ENCODE measurements around the gene SEMA3B. TPM values are rescaled to one million over a fixed set of nuclear protein-coding genes. Genes with fewer than 3 reads are reported as not detected.

Gene SEMA3B
- total and polyA plus RNA-seq, 12 donors: 14.9 to 46.7 (median 21.9) TPM

DNA sequence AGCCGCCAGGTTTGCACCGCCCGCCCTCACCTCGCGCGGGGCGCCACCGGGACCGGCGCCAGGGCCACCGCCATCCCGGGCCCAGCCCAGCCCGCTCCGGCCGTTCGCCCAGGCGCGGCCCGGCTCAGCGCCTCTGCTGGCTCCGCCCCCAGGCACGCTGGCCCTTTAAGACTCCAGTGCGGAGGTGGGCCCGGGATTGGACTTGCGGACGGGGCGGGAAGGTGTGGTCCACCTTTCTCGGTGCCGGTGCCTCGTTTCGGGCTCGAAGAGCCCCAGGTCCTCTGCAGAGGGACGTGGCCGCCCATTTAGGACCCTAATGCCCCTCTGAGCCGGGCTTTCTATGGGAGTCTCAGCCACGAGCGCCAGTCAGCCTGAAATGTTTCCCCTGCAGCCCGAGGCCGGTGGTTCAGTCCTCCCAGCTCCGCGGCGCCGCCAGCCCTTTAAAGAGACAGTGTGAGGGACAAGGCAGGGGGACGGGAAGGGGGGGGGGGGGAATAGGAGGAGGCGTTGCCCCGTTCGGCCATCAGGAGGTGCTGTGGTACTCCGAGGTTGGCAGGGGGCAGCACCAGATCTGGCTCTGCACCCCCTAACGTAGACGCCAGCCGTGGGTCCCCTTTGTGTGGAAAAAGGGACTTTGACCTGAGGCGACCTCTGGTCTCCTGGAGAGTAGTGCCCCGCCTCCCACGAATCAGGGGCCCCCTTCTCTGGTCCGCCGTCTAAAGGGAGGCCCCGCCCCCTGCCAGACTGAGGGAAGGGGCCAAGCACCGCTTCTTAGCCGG is 52.6 kb downstream of the SEMA3B start:
- Histone ChIP-seq H3K36me3 (peaks cover 0 to 55% (median 31%) of the 10 kb centered on the region in 9 donors), H3K9me3 (no peaks in the 10 kb centered on the region), H3K27ac (peak overlapping the region; percentile 91 to 99 (median 97)), H3K4me1 (peaks cover 29 to 90% (median 71%) of the 10 kb centered on the region in 9 donors), H3K27me3 (no peaks in the 10 kb centered on the region), H3K4me3 (peak overlapping the region; percentile 57 to 88 (median 80))
- DNase-seq: peak; percentile 90 to 91
- TF ChIP-seq, protein P1, sequence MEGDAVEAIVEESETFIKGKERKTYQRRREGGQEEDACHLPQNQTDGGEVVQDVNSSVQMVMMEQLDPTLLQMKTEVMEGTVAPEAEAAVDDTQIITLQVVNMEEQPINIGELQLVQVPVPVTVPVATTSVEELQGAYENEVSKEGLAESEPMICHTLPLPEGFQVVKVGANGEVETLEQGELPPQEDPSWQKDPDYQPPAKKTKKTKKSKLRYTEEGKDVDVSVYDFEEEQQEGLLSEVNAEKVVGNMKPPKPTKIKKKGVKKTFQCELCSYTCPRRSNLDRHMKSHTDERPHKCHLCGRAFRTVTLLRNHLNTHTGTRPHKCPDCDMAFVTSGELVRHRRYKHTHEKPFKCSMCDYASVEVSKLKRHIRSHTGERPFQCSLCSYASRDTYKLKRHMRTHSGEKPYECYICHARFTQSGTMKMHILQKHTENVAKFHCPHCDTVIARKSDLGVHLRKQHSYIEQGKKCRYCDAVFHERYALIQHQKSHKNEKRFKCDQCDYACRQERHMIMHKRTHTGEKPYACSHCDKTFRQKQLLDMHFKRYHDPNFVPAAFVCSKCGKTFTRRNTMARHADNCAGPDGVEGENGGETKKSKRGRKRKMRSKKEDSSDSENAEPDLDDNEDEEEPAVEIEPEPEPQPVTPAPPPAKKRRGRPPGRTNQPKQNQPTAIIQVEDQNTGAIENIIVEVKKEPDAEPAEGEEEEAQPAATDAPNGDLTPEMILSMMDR (IDR thresholded peaks at IDR 0.05): peak; percentile 28 to 79 (median 64)
- WGBS, 2 donors: 1% methylated on average over 58 to 59 of the region's 59 CpGs
- peak; percentile 60 to 79 (median 74) for ATAC-seq
- intact Hi-C loops (cut with DNase I): loop anchor here in 5 of 10 donors (1.0 to 10.0 kb wide), 6 partner anchors 18 to 84 kb away; partner anchors contain the start of genes GNAI2 (in 1 of the 5), HYAL1 (in 1 of the 5) and SEMA3B (in 1 of the 5)

DNA sequence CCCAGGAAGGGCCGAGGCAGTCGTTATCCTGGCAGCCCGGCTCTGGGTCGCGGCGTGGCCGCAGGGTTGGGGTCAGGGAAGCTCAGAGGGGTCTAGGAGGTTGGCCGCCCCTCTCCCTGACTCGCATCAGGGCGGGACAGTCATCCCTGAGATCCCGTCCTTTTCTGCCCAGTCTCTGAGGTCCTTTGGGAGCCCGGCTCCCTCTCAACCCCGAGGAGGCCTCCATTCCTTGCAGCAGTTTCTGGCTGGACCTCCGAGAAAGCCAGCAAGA is 53.1 kb downstream of the SEMA3B start:
- H3K27me3 ChIP-seq: no peaks in the 10 kb centered on the region
- peaks cover 0 to 53% (median 28%) of the 10 kb centered on the region in 9 donors for H3K36me3 ChIP-seq
- H3K4me1 ChIP-seq: peaks cover 30 to 90% (median 74%) of the 10 kb centered on the region in 9 donors
- peak overlapping the region; percentile 57 to 88 (median 80) for H3K4me3 ChIP-seq
- ATAC-seq (no peak), DNase-seq (no peak)
- intact Hi-C loops (cut with DNase I): loop anchor here in 4 of 10 donors (5.0 to 10.0 kb wide), 4 partner anchors 50 to 85 kb away; partner anchors contain the start of genes GNAI2 (in 1 of the 4) and SEMA3B (in 1 of the 4)
- TF ChIP-seq, protein P1 (IDR thresholded peaks at IDR 0.05): peak in 1 of 9 donors; percentile 5
- no peaks in the 10 kb centered on the region for H3K9me3 ChIP-seq
- 18 to 21% methylated on average over 14 of the region's 14 CpGs for WGBS, 2 donors
- H3K27ac ChIP-seq: peak overlapping the region; percentile 91 to 99 (median 97)

DNA sequence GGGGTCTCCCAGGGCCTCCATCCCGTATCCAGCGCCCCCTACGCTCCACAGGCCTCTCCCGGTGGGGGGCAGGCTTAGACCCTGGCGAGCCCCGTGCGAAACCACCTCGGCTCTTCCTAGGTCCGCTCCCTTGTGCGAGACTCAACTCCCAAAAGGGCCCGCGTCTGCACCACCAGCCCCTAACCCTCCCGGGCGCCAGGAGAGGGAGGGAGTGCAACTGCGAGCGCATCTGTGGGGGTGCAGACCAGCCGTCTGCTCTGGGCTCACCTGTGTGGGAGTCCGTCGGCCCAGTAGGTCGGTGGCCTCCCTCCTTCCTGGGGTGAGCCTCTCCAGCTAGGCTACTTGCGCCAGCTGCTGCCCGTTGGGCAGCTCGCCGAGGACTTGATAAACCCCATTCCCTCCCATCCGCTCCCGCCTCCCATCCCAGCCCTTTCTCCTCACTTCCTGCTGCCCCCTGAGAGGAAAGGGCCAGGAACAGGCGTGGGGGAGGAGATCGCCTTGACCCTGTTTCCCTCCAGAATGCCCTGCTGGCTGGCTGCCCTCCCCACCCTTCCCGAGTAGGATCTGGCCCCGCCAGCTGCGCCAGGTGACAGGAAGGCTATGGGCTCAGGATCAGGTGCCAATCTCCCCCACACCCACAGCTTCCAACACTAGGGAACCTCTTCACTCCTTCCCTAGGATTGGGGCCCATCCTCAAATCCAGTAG is 53.6 kb downstream of the SEMA3B start, which contains the start of gene HYAL2:
Gene HYAL2, minus strand, starts transcription at position 360 of the 706 bp plus-strand sequence. CDS start 2,256 bp downstream, outside the sequence.
- peak within 1 kb of the TSS; percentile 91 to 99 (median 97) for H3K27ac ChIP-seq

More for the DNA sequence above, 53.6 kb downstream of the SEMA3B start, which contains the start of gene HYAL2:
- TF ChIP-seq, protein P1 (IDR thresholded peaks at IDR 0.05): no peak
- H3K4me1 ChIP-seq: peaks cover 32 to 90% (median 74%) of the 10 kb centered on the region in 9 donors
- intact Hi-C loops (cut with DNase I): loop anchor here in 4 of 10 donors (5.0 to 10.0 kb wide), 4 partner anchors 50 to 85 kb away; partner anchors contain the start of genes GNAI2 (in 1 of the 4) and SEMA3B (in 1 of the 4)
- H3K4me3 ChIP-seq: peak within 1 kb of the TSS; percentile 57 to 88 (median 80)
- H3K36me3 ChIP-seq: peaks cover 0 to 48% (median 23%) of the 10 kb centered on the region in 9 donors
- no peaks in the 10 kb centered on the region for H3K27me3 ChIP-seq
- DNase-seq: peak; percentile 82 to 87
- peak; percentile 1 to 46 (median 32) for ATAC-seq
- no peaks in the 10 kb centered on the region for H3K9me3 ChIP-seq
- WGBS, 2 donors: 33 to 43% methylated on average over 31 of the region's 31 CpGs

Measured in heart right ventricle (tissue), 16 donors.